H7 (cell line): ENCODE data around the gene C3orf52. TPM values are rescaled to one million over a fixed set of nuclear protein-coding genes. Genes with fewer than 3 reads are reported as not detected.
"Not testable (repeated sequence)": the region's sequence is repeated elsewhere in the genome, so short reads cannot be mapped to it uniquely, and the experiment has no call there.

ENCODE experiments used
- DNase-seq: peaks from one replicate; pipeline ENCODE4 v3.0.0; 2012
- H3K27me3 ChIP-seq: 2 replicates; pipeline ENCODE4 v1.6.0; 2011; ENCODE audit warnings: mild to moderate bottlenecking, low read length; ENCODE audit not compliant: control insufficient read depth, insufficient read depth
- H3K36me3 ChIP-seq: replicated peaks from 2 replicates; pipeline ENCODE4 v1.5.1; 2011; ENCODE audit warnings: low read length; ENCODE audit not compliant: control insufficient read depth, insufficient read depth
- H3K4me3 ChIP-seq: 2 replicates; pipeline ENCODE4 v1.5.1; 2011; ENCODE audit warnings: low read depth, mild to moderate bottlenecking, control low read depth, low read length, moderate library complexity; ENCODE audit not compliant: insufficient read depth
- total RNA-seq: library from RNA; depleted of rRNA; stranded (reverse); fragments of >200 nt; shearing (Covaris generic); gene quantifications from 2 replicates; pipeline ENCODE4 v1.2.3, GENCODE V29; 2014; rRNA removed

Gene C3orf52, protein sequence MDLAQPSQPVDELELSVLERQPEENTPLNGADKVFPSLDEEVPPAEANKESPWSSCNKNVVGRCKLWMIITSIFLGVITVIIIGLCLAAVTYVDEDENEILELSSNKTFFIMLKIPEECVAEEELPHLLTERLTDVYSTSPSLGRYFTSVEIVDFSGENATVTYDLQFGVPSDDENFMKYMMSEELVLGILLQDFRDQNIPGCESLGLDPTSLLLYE
- total RNA-seq: 9.7 and 11.3 TPM in 2 replicates

DNA sequence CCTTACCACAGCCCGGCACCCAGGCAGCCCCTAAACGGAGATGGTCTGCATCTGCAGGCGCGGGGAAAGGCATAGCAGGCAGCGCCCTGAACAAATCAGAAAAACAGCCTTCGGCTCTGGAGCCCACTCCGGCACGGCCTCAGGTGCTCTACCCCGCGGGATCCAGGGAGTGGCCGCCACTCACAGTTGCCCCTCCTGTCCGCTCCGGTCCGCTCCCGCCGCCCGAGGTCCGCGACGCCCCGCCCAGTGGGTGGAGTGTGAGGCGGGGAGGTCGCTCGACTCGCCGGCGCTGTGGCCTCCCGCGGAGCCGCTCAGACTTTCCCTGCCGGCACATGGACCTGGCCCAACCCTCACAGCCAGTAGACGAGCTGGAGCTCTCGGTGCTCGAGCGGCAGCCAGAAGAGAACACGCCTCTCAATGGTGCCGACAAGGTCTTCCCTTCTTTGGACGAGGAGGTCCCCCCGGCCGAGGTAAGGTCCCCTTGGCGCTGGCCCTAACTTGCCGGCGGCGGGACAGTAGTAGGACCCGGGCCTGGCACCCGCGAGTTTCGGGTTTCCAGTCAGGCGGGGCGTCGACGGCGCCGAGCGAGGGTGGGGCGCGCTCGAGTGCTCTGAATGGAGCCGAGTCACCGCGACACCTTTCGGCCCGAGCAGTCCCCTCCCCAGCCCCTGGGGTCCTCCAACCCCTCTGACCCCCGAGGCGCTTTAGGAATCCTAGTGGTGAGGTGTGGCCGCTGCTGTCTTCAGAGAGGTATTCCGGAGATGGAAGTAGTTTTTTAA lies at the start of gene C3orf52:
Gene C3orf52, plus strand, starts transcription at position 314 of the 779 bp plus-strand sequence. Its CDS starts 19 bp downstream, at position 333.
- Histone ChIP-seq H3K4me3 (peak within 1 kb of the TSS; percentile 67), H3K27me3 (peaks cover 7% of the 10 kb centered on the region; the same call in 1 of the 2 replicates), H3K36me3 (no peaks in the 10 kb centered on the region; the same call in 1 of the 2 replicates)
- DNase-seq: peak; percentile 98

DNA sequence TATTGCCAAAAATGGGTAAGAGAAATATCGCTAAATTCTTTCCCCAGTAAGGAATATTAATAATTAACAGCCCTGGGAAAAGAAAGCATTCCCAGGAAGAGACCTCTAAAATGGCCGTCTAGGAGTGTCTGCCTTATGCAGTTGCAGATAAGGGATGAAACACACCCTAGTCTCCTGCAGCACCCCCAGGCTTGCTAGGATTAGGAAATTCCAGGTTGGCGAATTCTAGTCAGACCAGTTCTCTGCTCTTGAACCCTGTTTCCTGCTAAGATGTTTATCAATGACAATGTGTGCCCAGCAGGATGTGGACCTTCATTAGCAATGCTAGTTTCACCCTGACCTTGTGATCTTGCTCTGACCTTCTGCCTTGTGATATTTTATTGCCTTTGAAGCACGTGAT lies 49.0 kb upstream of the C3orf52 start:
- not testable (repeated sequence) for H3K4me3 ChIP-seq, H3K36me3 ChIP-seq, DNase-seq, H3K27me3 ChIP-seq

DNA sequence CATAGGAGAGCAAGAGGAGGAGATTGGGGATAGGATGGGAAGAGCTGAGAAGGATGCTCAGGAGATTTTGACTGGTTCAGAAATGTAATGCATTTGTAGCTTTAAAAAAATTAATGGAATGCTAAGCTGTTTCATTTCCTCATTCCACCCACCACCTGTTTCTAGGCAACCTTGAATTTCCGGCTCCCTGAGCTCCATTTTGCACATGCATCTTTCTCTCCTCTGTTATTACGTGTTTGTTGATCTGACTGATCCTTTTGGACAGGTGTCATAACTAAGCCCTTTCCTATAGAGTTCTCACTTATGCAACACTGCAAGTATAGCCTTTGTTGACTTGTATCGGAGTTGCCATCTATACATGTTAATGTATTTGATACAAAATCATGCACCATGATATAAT lies 47.3 kb upstream of the C3orf52 start:
- no peak for DNase-seq
- no peaks in the 10 kb centered on the region for H3K27me3 ChIP-seq
- H3K4me3 ChIP-seq: no peak overlapping the region
- no peaks in the 10 kb centered on the region for H3K36me3 ChIP-seq

DNA sequence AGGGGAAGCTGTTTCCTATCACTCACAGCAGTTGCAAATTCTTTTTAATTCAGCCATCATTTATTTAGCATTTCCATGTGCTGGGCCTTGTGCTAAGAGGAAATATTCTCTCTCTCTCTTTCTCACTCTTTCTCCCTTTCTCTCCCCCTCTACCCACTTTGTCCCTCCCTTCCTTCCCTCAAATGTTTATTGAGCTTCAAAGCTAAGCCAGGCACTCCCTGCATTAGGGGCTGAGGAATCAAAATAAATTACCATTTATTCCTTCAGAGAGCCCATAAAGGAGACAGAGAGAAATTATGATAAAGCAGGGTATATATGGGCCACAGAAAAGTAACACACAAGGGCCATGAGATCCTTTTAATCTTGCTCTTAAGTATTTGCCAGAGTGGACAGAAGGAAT lies 44.9 kb upstream of the C3orf52 start:
- Histone ChIP-seq H3K27me3 (no peaks in the 10 kb centered on the region), H3K4me3 (no peak overlapping the region), H3K36me3 (no peaks in the 10 kb centered on the region)
- no peak for DNase-seq

DNA sequence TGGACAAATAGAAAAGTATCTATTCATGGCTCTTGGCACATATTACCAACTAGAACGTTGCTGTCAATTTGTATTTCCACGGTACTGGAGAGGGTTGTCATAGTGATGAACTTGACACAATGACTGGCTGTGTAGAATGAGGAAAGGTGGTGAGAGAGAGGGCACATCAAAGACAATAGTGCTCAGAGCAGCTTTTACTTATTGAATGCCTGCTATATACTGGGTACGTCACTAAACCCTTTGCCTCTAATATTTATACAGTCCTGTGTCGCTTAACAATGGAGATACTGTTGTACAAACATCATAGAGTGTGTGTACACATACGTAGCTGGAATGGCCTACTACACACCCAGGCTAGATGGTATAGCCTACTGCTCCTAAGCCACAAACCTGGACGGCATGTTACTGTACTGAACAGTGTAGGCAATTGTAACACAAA lies 43.3 kb upstream of the C3orf52 start:
- H3K4me3 ChIP-seq: no peak overlapping the region
- DNase-seq: no peak
- no peaks in the 10 kb centered on the region for H3K27me3 ChIP-seq
- H3K36me3 ChIP-seq: no peaks in the 10 kb centered on the region

DNA sequence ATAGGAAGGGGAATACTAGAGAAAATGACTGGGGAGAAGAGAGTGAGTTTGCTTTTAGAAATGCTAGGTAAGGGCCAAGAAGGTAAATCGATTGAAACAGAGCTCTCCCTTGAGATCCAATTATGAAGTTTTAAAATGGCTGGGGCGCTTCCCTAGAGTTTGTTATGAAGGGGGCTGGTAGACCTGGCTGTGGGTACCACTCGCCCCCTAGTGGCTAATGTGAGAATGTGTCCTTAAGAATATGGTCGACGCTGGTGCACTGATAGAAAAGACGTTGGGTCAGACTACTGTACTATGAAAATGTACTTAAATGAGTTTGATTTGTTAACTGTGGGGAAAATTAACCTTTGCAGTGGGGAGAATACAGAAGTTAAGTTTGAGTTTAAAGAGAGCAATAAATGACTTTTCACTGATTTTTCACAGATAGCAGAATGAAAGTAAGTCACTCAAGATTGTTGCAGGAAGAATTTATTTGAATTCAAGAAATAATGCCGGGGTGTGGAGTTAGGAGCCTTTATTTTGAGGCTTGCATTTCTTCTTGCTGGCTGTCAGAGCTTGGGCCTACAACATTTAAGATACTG lies 42.5 kb upstream of the C3orf52 start:
- peak; percentile 63 for DNase-seq
- Histone ChIP-seq H3K27me3 (no peaks in the 10 kb centered on the region), H3K4me3 (no peak overlapping the region), H3K36me3 (no peaks in the 10 kb centered on the region)

DNA sequence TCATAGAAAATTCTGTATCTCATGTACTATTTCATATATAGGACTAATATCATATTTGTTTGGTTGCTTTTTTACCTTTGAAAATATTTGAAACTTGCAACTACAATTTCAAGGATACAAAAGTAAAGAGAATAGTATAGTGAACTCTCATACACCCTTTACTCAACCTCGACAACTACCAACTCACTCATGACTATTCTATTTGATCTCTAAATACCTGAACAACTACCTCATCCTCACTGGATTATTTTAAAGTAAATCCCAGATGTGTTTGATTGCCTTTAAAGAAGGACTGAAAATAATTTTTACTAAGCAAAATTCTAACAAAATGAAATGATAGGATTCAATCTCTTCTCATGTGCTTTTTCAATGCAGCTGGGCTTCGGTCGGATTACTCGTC lies 39.6 kb upstream of the C3orf52 start:
- Histone ChIP-seq H3K4me3 (no peak overlapping the region), H3K27me3 (no peaks in the 10 kb centered on the region), H3K36me3 (no peaks in the 10 kb centered on the region)
- no peak for DNase-seq

DNA sequence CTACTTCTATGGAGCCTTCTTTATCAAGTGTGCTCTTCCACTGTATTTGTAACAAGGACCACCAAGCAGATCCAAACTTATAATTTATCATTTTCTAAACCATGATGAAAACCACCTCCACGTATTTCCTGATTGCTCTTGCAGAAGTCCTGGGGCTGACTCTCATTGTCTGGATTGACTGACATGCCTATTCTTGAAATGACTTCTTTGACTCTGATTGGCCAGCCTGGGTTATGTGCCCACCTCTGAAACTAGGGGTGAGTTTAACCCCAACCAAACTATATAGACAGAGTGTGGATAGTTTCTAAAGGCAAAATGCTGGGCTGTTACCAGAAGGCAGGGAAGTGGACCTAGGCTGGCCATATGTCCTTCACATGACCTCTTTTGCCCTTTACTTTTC lies 38.9 kb upstream of the C3orf52 start:
- no peaks in the 10 kb centered on the region for H3K27me3 ChIP-seq
- H3K4me3 ChIP-seq: no peak overlapping the region
- H3K36me3 ChIP-seq: no peaks in the 10 kb centered on the region
- DNase-seq: no peak

DNA sequence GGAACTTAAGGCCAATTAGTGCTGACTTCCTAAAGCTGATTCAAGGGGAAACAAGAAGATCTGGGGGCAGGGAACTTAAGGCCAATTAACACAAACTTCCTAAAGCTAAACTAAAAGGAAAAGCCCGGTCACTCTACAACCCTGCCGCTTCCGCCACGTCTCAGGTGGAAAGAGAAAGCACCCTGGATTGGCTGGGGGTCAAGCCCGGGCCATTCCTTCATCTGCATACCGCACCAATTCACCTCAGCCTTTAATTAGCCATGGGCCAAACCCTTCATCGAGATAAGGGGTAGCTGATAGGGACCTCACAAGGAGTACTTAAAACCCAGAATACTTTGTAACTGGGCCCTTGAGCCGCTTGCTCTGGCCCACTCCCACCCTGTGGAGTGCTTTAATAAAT lies 37.3 kb upstream of the C3orf52 start:
- no peaks in the 10 kb centered on the region for H3K27me3 ChIP-seq
- no peaks in the 10 kb centered on the region for H3K36me3 ChIP-seq
- H3K4me3 ChIP-seq: no peak overlapping the region
- DNase-seq: no peak

DNA sequence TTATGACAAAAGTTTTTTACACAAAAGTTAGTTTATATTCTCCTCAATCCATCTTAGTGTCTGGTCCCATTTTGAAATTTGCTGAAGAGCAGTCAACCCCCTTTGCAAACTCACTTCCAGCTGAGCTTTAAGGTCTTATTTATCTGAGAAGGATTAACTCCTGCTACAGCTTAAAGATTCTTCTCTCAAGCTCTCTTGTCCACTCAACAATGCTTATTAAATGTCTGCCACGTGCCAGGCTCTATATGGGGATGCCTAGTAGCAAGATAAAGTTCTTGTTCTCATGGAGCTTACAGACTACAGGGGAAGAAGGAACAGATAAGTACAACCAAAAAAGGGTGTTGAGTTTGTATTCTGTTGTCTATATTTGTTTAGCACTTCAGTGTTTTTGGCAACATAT lies 33.0 kb upstream of the C3orf52 start:
- no peak for DNase-seq
- Histone ChIP-seq H3K36me3 (no peaks in the 10 kb centered on the region), H3K4me3 (no peak overlapping the region), H3K27me3 (no peaks in the 10 kb centered on the region)

DNA sequence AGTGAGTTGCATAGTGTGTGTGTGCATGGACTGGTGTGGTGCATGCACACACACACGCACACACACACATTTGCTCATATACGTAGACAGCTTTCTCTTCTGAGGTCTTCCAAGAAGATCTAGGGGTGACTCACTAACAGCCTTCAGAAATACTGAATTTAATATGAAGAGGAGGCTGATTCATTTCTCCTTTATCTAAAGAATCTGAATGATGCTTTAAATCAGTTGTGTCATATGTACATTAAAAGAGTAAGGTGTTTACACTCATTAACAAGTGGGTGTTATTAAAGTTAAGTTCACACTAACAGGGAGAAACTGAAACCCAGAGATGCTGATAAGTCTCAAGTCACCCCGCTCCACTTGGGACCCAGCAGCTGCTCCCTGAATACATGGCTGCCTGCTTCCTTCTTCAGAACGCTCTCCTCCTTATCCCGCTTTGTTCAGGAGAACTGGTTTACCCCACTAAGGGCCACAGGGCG lies 29.7 kb upstream of the C3orf52 start:
- Histone ChIP-seq H3K4me3 (no peak overlapping the region), H3K36me3 (no peaks in the 10 kb centered on the region), H3K27me3 (no peaks in the 10 kb centered on the region)
- DNase-seq: no peak

DNA sequence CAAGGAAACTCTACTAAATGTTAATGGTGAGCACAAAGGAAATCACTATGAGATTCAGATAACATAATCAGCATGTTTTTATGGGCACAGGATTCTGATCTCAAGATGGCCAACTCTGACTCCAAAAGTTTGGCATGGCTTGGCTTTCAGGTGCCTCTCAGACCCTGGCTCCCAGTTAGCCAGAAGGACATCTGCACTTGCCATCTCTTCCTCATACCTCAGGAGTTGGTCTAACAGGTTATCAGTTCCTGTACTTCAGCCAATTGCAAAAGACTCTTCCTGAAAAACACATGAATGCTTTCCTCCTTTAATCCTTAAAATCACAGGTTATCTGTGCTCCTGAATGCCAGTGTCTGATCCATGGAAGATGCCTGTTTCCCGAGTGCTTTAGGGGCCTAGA lies 26.7 kb upstream of the C3orf52 start:
- H3K36me3 ChIP-seq: no peaks in the 10 kb centered on the region
- no peak for DNase-seq
- no peak overlapping the region for H3K4me3 ChIP-seq
- H3K27me3 ChIP-seq: no peaks in the 10 kb centered on the region

DNA sequence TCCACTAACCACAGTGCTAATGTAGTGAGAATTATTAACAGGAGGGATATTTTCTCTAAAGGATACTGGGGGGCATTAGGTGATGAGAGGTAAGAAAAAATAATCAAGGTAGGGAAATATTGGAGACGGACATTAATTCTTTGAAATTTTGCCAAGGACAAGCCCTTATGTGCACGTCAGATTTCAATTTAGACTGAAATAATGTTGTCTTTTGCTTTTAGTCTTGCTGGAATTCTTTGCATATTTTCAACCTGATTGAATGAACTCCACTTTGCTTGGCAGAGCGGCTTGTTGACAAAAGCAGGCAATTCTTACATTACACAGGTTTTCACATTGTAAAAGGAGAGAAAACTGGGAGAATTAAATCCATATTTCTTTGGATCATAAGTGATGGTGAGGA lies 25.0 kb upstream of the C3orf52 start:
- Histone ChIP-seq H3K36me3 (no peaks in the 10 kb centered on the region), H3K27me3 (no peaks in the 10 kb centered on the region), H3K4me3 (no peak overlapping the region)
- no peak for DNase-seq

DNA sequence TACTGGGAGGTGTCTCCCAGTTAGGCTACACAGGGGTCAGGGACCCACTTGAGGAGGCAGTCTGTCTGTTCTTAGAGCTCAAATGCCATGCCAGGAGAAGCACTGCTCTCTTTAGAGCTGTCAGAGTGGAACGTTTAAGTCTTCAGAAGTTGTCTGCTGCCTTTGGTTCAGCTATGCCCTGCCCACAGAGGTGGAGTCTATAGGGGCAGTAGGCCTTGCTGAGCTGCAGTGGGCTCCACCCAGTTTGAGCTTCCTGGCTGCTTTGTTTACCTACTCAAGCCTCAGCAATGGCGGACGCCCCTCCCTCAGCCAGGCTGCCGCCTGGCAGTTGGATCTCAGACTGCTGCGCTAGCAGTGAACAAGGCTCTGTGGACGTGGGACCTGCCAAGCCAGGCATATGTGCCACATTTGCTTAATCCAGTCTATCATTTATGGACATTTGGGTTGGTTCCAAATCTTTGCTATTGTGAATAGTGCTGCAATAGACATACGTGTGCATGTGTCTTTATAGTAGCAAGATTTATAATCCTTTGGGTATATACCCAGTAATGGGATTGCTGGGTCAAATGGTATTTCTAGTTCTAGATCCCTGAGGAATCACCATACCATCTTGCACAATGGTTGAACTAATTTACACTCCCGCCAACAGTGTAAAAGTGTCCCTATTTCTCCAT lies 13.7 kb upstream of the C3orf52 start:
- DNase-seq, H3K4me3 ChIP-seq, H3K36me3 ChIP-seq, H3K27me3 ChIP-seq: not testable (repeated sequence)
